ENCODE measurements around the gene BLOC1S5.

DNA sequence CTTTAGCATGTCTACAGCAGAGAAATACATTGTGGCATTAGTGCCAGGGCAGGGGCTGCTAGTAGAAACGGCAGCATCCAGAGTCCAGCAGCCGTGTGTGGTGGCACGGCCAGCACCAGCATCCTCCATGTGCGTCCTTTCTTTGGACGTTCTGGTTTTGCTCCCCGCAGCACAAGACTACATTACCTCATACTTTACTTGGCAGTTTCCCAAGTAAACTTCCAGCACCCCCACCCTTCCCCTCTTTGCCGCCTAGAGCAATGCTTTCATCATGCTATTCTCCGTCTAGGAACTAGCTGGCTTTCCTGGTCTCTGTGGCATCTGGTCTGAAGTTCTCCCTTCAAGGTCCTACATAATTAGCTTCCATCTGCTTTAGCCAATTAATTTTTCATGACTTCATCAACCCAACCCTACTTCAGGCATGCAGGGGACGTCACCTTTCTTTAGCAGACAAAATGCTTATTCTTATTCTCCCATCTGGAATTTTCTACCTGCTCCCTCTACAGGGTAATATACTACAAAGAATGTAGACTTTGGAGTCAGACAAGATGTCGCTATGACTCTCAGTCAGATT lies 67.6 kb downstream of the BLOC1S5 start:
- TF ChIP-seq TCF12 (IDR thresholded peaks at IDR 0.05; ENCODE audit: low read depth, low read length) (no peak), RAD21 (IDR thresholded peaks at IDR 0.05 in 1 of 2, conservative IDR thresholded peaks at IDR 0.05 in 1 of 2; ENCODE audit: low read depth in 2 of 2, low read length in 2 of 2) (no peak), CEBPB (IDR thresholded peaks at IDR 0.05; ENCODE audit: low read depth, low read length) (no peak), PHF8 (conservative IDR thresholded peaks at IDR 0.05; ENCODE audit: low read depth, low read length) (no peak), YY1 (IDR thresholded peaks at IDR 0.05; ENCODE audit: low read depth, low read length) (no peak), CREB1 (IDR thresholded peaks at IDR 0.05) (no peak), SIN3A (conservative IDR thresholded peaks at IDR 0.05 in 1 of 2, IDR thresholded peaks at IDR 0.05 in 1 of 2; ENCODE audit: low read depth in 1 of 2, low read length in 2 of 2) (no peak), JUND (IDR thresholded peaks at IDR 0.05; ENCODE audit: low read length) (no peak), RFX5 (IDR thresholded peaks at IDR 0.05; ENCODE audit: borderline replicate concordance, low read depth, low read length) (no peak), GABPA (IDR thresholded peaks at IDR 0.05; ENCODE audit: borderline replicate concordance, insufficient read depth, low read length) (no peak)
- TF ChIP-seq, protein P1, sequence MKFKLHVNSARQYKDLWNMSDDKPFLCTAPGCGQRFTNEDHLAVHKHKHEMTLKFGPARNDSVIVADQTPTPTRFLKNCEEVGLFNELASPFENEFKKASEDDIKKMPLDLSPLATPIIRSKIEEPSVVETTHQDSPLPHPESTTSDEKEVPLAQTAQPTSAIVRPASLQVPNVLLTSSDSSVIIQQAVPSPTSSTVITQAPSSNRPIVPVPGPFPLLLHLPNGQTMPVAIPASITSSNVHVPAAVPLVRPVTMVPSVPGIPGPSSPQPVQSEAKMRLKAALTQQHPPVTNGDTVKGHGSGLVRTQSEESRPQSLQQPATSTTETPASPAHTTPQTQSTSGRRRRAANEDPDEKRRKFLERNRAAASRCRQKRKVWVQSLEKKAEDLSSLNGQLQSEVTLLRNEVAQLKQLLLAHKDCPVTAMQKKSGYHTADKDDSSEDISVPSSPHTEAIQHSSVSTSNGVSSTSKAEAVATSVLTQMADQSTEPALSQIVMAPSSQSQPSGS (IDR thresholded peaks at IDR 0.05; ENCODE audit: low read length), result no peak
- TF ChIP-seq, protein P2, sequence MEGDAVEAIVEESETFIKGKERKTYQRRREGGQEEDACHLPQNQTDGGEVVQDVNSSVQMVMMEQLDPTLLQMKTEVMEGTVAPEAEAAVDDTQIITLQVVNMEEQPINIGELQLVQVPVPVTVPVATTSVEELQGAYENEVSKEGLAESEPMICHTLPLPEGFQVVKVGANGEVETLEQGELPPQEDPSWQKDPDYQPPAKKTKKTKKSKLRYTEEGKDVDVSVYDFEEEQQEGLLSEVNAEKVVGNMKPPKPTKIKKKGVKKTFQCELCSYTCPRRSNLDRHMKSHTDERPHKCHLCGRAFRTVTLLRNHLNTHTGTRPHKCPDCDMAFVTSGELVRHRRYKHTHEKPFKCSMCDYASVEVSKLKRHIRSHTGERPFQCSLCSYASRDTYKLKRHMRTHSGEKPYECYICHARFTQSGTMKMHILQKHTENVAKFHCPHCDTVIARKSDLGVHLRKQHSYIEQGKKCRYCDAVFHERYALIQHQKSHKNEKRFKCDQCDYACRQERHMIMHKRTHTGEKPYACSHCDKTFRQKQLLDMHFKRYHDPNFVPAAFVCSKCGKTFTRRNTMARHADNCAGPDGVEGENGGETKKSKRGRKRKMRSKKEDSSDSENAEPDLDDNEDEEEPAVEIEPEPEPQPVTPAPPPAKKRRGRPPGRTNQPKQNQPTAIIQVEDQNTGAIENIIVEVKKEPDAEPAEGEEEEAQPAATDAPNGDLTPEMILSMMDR (IDR thresholded peaks at IDR 0.05; ENCODE audit: control extremely low read depth in 1 of 3, insufficient read depth in 1 of 3, low read depth in 1 of 3, low read length in 3 of 3), result no peak
- TF ChIP-seq, protein P3, sequence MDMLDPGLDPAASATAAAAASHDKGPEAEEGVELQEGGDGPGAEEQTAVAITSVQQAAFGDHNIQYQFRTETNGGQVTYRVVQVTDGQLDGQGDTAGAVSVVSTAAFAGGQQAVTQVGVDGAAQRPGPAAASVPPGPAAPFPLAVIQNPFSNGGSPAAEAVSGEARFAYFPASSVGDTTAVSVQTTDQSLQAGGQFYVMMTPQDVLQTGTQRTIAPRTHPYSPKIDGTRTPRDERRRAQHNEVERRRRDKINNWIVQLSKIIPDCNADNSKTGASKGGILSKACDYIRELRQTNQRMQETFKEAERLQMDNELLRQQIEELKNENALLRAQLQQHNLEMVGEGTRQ (IDR thresholded peaks at IDR 0.05; ENCODE audit: low read length), result no peak
